B cell (primary cell): ENCODE data around the gene METTL3. TPM values are rescaled to one million over a fixed set of nuclear protein-coding genes. Genes with fewer than 3 reads are reported as not detected.

Experiments used
- ATAC-seq: fragments of 200-7000 bp; cut with Tn5 transposase; one replicate; pipeline ENCODE4 v1.10.0; 2021; ENCODE audit warnings: low read depth, mild to moderate bottlenecking, moderate number of reproducible peaks, moderate library complexity
- CTCF ChIA-PET: fragments of 350-600 bp; sonication (Branson Sonifier 250); formaldehyde crosslinking; loops from one replicate; lab custom pipeline; 2021; ENCODE audit warnings: antibody characterized with exemption, inconsistent platforms; lab: Charles Lee
- POLR2A ChIA-PET: fragments of 350-600 bp; sonication (Branson Sonifier 250); formaldehyde crosslinking; loops from one replicate; lab custom pipeline; 2021; ENCODE audit warnings: antibody characterized with exemption; lab: Charles Lee
- DNase-seq: peaks from one replicate; pipeline ENCODE4 v3.0.0; 2013
- H2AFZ ChIP-seq: 2 replicates; pipeline ENCODE4 v1.6.1; 2012; ENCODE audit warnings: mild to moderate bottlenecking, low read depth, low read length; ENCODE audit not compliant: insufficient read depth, poor library complexity, severe bottlenecking
- H3K27ac ChIP-seq, 2 donors: 1 replicate in 1 of 2; 2 replicates in 1 of 2; pipeline ENCODE4 v1.5.1; 2012 to 2013; ENCODE audit warnings: low read length in 2 of 2, mild to moderate bottlenecking in 2 of 2, moderate library complexity in 1 of 2
- H3K27me3 ChIP-seq, 4 experiments: fragments of 200-600 bp in 1 of 4; sonication (generic) in 1 of 4; replicated peaks in 1 of 4; 1 replicate in 2 of 4; 2 replicates in 2 of 4; pipeline versions ENCODE4 v1.6.1 to v1.7.0; 2013 to 2016; ENCODE audit warnings: low read length in 3 of 4, mild to moderate bottlenecking in 2 of 4, mixed read lengths in 1 of 4, moderate library complexity in 1 of 4; ENCODE audit not compliant: insufficient read depth in 4 of 4, control insufficient read depth in 3 of 4; ENCODE audit errors: control extremely low read depth in 1 of 4
- H3K36me3 ChIP-seq, 2 experiments: replicated peaks in 1 of 2; 1 replicate in 1 of 2; 2 replicates in 1 of 2; pipeline versions ENCODE4 v1.6.1 to v1.7.1; 2013; ENCODE audit warnings: low read length in 1 of 2; ENCODE audit not compliant: insufficient read depth in 2 of 2, control insufficient read depth in 1 of 2; ENCODE audit errors: control extremely low read depth in 1 of 2, extremely low read depth in 1 of 2
- H3K4me1 ChIP-seq, 2 donors: fragments of 200-600 bp in 1 of 2; sonication (generic) in 1 of 2; 1 replicate in 1 of 2; 2 replicates in 1 of 2; pipeline versions ENCODE4 v1.5.1 to v1.6.1; 2013 to 2017; ENCODE audit warnings: low read length in 2 of 2; ENCODE audit not compliant: control insufficient read depth in 2 of 2, insufficient read depth in 2 of 2
- H3K4me2 ChIP-seq: replicated peaks from 2 replicates; pipeline ENCODE3; 2012; ENCODE audit warnings: mild to moderate bottlenecking, low read depth, low read length; ENCODE audit not compliant: poor library complexity, severe bottlenecking
- H3K4me3 ChIP-seq, 5 experiments: fragments of 200-600 bp in 1 of 5; sonication (generic) in 1 of 5; 1 replicate in 3 of 5; 2 replicates in 2 of 5; pipeline versions ENCODE4 v1.5.1 to v1.7.0; 2011 to 2016; ENCODE audit warnings: low read length in 4 of 5, mild to moderate bottlenecking in 4 of 5, low read depth in 2 of 5, control low read depth in 1 of 5, moderate library complexity in 1 of 5; ENCODE audit not compliant: insufficient read depth in 1 of 5; ENCODE audit errors: control extremely low read depth in 1 of 5, extremely low read depth in 1 of 5
- H3K79me2 ChIP-seq: fragments of 200-600 bp; sonication (generic); one replicate; pipeline ENCODE4 v1.6.0; 2016; ENCODE audit warnings: low read length; ENCODE audit not compliant: control insufficient read depth, insufficient read depth
- H3K9ac ChIP-seq: fragments of 200-600 bp; sonication (generic); 2 replicates; pipeline ENCODE4 v1.6.1; 2017; ENCODE audit warnings: mild to moderate bottlenecking, low read length, moderate library complexity
- H3K9me3 ChIP-seq, 3 donors: one replicate each; pipeline versions ENCODE4 v1.6.1 to v1.7.1; 2013; ENCODE audit warnings: low read length in 2 of 3; ENCODE audit not compliant: control insufficient read depth in 2 of 3, insufficient read depth in 1 of 3; ENCODE audit errors: control extremely low read depth in 1 of 3
- H4K20me1 ChIP-seq: 2 replicates; pipeline ENCODE4 v1.6.0; 2012; ENCODE audit warnings: mild to moderate bottlenecking, low read length; ENCODE audit not compliant: insufficient read depth, control insufficient read depth, poor library complexity, severe bottlenecking
- H3K27ac Mint-ChIP-seq: one replicate; pipeline ENCODE4 v1.8.0; 2021; ENCODE audit warnings: mixed read lengths
- H3K27me3 Mint-ChIP-seq: one replicate; pipeline ENCODE4 v1.8.0; 2021; ENCODE audit warnings: mixed read lengths
- H3K4me1 Mint-ChIP-seq: one replicate; pipeline ENCODE4 v1.8.0; 2021; ENCODE audit warnings: mixed read lengths
- H3K4me3 Mint-ChIP-seq: one replicate; pipeline ENCODE4 v1.8.0; 2021; ENCODE audit warnings: mixed read lengths
- H3K9me3 Mint-ChIP-seq: one replicate; pipeline ENCODE4 v1.8.0; 2022; ENCODE audit warnings: mixed read lengths; ENCODE audit not compliant: insufficient read depth
- EZH2 ChIP-seq: IDR thresholded peaks from 2 replicates; pipeline ENCODE4 v1.6.1; 2012; ENCODE audit warnings: borderline replicate concordance, low read depth, mild to moderate bottlenecking, moderate library complexity, low read length; ENCODE audit not compliant: insufficient read depth, poor library complexity, severe bottlenecking
- WGBS: methylation state at CpG from one replicate; pipeline ENCODE4 v1.1.5; 2013; ENCODE audit warnings: missing lambda C conversion rate; ENCODE audit not compliant: insufficient coverage; 5-methylcytosine and 5-hydroxymethylcytosine counted together
- intact Hi-C: fragments of 100-400 bp; cut with micrococcal nuclease; formaldehyde crosslinking; loops from one replicate; pipeline ENCODE4 v1.10.0; 2022
- polyA plus RNA-seq: library from polyadenylated mRNA; depleted of rRNA; stranded (reverse); fragments of >200 nt; gene quantifications from 2 replicates; pipeline ENCODE4 v1.2.3, GENCODE V29; 2012
- total RNA-seq, 2 donors: library from RNA; stranded (reverse); fragments of 120-200 nt in 1 of 2; gene quantifications; 1 replicate in 1 of 2; 2 replicates in 1 of 2; pipeline versions ENCODE4 v1.2.3 to v1.2.4, GENCODE V29; 2013 to 2022
- TF ChIP-seq, protein P1 (sequence below): fragments of 200-600 bp; IDR thresholded peaks from one replicate; pipeline ENCODE4 v1.8.0; 2022; ENCODE audit warnings: antibody characterized with exemption, mild to moderate bottlenecking

METTL3 gene
- total and polyA plus RNA-seq, 2 donors (not counting 1 experiment from before 2014, with no cell fraction given): 118 to 161 TPM

DNA sequence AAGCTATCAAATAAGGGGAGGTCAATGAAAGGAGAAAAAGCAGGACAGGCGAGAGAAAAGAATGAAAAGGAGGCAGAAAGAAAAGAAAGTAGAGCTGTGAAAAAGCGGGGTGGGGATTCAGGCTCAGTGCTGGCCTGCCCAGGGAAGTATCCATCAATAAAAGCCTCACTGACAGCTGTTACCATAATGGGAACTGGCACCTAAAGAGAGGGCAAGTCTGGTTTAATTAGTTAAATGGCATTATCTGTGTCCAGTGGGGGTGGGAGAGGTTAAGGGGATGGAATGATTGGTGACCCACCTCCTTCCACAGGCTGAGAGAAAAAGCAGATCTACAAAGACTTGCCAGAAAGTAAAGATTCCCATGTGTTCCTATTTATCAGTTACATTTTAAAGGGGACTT lies 7.6 kb upstream of the METTL3 start:
- no peaks in the 10 kb centered on the region for H3K79me2 ChIP-seq

DNA sequence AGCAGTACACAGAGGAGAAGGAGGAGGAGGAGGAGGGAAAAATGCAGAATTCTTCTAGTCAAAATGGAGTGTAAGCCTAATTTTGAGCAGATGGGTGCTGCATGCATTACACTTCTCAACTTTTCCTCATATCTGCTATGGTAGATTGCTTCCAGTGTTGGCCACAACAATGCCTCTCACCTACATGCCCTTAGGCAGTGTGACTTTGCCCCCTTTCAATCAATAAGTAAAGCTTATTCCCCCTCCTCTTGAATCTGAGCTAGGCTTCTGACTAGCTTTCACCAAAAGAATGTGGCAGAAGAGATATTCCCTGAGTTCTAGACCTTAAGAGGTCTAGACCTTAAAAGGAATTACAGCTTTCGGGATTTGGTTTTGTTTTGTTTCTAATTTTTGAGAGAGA lies 3.2 kb upstream of the METTL3 start:
- ChIA-PET POLR2A (no interaction called here), CTCF (interaction anchor here (2.7 kb wide), 1 partner anchor 16 kb away, joined by 9 read pairs; no protein-coding TSS in a partner anchor)
- Mint-ChIP-seq H3K27me3 (peaks cover 14% of the 10 kb centered on the region), H3K27ac (no peak overlapping the region), H3K4me3 (no peak overlapping the region), H3K4me1 (peaks cover 23% of the 10 kb centered on the region), H3K9me3 (no peaks in the 10 kb centered on the region)
- TF ChIP-seq EZH2: no peak
- TF ChIP-seq, protein P1, sequence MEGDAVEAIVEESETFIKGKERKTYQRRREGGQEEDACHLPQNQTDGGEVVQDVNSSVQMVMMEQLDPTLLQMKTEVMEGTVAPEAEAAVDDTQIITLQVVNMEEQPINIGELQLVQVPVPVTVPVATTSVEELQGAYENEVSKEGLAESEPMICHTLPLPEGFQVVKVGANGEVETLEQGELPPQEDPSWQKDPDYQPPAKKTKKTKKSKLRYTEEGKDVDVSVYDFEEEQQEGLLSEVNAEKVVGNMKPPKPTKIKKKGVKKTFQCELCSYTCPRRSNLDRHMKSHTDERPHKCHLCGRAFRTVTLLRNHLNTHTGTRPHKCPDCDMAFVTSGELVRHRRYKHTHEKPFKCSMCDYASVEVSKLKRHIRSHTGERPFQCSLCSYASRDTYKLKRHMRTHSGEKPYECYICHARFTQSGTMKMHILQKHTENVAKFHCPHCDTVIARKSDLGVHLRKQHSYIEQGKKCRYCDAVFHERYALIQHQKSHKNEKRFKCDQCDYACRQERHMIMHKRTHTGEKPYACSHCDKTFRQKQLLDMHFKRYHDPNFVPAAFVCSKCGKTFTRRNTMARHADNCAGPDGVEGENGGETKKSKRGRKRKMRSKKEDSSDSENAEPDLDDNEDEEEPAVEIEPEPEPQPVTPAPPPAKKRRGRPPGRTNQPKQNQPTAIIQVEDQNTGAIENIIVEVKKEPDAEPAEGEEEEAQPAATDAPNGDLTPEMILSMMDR: no peak
- Histone ChIP-seq H2AFZ (peak overlapping the region; percentile 42), H3K4me2 (no peak overlapping the region), H3K79me2 (peaks cover 25% of the 10 kb centered on the region), H4K20me1 (no peaks in the 10 kb centered on the region), H3K27ac (no peak overlapping the region), H3K4me3 (no peak overlapping the region), H3K36me3 (no peaks in the 10 kb centered on the region), H3K27me3 (no peaks in the 10 kb centered on the region), H3K4me1 (peaks cover 13 to 20% of the 10 kb centered on the region in 2 donors), H3K9me3 (no peaks in the 10 kb centered on the region), H3K9ac (no peak overlapping the region)
- DNase-seq (no peak), ATAC-seq (no peak)
- WGBS: 92% methylated on average over 1 of the region's 1 CpG
- intact Hi-C loops: no loop called here

More for the DNA sequence above, 7.6 kb upstream of the METTL3 start:
- no peak for ATAC-seq
- H3K9me3 ChIP-seq: no peaks in the 10 kb centered on the region
- 100% methylated on average over 2 of the region's 2 CpGs for WGBS
- H3K27ac ChIP-seq: no peak overlapping the region
- H3K27me3 Mint-ChIP-seq: peaks cover 33% of the 10 kb centered on the region
- ChIA-PET CTCF (no interaction called here), POLR2A (no interaction called here)
- H3K27me3 ChIP-seq: no peaks in the 10 kb centered on the region
- intact Hi-C loops: no loop called here
- no peaks in the 10 kb centered on the region for H3K36me3 ChIP-seq
- no peak overlapping the region for H3K4me2 ChIP-seq
- TF ChIP-seq EZH2: no peak
- TF ChIP-seq, protein P1: no peak
- H3K9me3 Mint-ChIP-seq: no peaks in the 10 kb centered on the region
- no peaks in the 10 kb centered on the region for H3K4me1 ChIP-seq
- no peak overlapping the region for H3K9ac ChIP-seq
- no peak overlapping the region for H2AFZ ChIP-seq
- H4K20me1 ChIP-seq: no peaks in the 10 kb centered on the region
- no peak for DNase-seq
- no peak overlapping the region for H3K4me3 ChIP-seq
- H3K4me3 Mint-ChIP-seq: no peak overlapping the region
- no peaks in the 10 kb centered on the region for H3K4me1 Mint-ChIP-seq
- no peak overlapping the region for H3K27ac Mint-ChIP-seq
